ENCODE data around the gene AKAP6.

DNA sequence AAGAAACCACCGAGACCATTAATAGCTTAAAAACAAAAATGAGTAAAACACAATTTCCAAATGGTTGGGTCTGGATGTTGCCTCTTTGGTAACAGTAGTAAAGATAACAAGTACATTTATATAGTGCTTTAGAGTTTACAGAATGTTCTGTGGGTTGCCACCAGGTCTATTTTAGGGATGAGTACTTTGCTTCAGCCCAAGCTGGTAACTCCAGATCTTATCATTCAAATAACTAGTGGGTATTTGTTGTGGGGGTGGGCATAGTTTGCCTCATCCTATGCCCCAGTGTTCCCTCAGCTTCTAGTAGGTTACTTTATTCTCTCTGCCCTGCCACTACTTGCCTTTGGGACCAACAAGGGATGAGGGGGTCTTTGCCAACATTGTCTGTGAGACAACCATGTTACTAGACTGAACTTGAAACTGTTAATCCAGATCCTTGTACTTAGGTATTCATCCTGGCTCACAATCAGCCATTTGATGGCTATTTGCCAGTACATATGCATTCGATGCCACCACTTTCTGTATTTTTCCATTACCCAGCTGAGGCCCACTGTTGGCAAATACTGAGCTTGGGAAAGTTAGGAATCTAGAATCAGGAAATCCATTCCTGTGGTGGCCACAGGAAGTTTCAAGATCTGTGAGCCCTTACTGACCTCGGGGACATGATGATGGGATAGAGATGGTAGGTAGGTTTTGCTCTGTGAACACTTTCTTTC lies 17.6 kb upstream of the AKAP6 start:
- TF ChIP-seq CTCF (IDR thresholded peaks at IDR 0.05) (no peak), POLR2A (IDR thresholded peaks at IDR 0.05) (no peak), POLR2AphosphoS5 (IDR thresholded peaks at IDR 0.05) (no peak)
